TTC549 (cell line): ENCODE measurements around the gene CFAP99.

Source experiments
- FAIRE-seq: peaks from 2 replicates; lab custom pipeline; 2012; peaks lifted over from hg19 to GRCh38; lab: Jason Lieb, UNC

CFAP99 gene

DNA sequence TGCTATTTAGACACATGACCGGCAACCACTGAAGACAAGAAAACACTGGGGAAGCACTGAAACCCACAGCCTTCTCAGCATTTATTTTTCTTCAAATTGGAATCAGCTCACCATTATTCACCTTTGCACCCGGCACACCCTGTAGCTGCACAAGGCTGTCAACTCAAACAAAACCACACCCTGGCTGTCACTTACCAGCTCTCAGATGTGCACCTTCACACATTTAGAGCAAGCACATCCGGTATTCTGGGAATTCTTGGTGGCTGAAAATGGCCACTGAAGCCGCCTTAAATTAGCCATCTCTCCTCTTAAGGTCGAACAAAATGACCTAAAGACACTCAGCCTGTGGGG is 6.2 kb upstream of the CFAP99 start:
- no peak for FAIRE-seq

DNA sequence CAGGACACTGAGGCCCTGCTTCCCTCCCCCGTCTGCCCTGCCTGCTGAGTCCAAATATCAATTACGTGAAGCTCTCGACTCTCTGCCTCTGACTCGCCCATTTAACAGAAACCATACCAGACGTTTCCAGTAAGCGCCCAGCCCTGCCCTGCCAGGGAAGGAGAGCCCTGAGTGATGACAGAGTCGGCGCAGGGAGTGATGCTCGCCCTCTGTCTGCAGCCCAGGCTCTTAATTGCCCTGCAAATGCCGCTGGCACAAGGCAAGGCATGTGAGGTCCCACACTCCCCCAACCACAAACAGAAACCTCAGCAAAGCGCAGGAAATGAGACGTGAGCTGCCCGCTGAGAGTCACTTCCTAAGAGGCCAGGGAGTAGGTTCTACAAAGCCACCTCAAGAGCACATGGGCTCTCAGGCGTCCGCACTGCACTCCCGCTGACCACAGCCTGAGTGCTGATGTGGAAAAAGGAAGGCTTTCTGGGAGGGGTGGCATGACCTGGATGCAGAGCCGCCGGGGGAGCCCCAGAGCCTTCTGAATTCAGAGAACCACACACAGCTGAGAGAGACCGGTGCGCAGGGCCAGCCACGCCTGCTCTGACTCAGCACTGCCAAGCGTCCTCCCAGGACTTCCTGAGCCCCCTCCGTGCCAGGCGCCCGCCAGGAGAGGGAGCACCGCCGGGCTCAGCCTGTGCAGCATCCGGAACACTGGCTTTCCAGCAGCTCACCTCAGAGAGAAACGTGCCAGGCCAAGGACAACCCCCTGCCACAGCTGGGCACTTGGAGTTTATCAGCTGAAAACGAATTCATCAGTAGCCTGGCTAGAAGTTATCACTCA is 5.7 kb upstream of the CFAP99 start:
- no peak for FAIRE-seq

DNA sequence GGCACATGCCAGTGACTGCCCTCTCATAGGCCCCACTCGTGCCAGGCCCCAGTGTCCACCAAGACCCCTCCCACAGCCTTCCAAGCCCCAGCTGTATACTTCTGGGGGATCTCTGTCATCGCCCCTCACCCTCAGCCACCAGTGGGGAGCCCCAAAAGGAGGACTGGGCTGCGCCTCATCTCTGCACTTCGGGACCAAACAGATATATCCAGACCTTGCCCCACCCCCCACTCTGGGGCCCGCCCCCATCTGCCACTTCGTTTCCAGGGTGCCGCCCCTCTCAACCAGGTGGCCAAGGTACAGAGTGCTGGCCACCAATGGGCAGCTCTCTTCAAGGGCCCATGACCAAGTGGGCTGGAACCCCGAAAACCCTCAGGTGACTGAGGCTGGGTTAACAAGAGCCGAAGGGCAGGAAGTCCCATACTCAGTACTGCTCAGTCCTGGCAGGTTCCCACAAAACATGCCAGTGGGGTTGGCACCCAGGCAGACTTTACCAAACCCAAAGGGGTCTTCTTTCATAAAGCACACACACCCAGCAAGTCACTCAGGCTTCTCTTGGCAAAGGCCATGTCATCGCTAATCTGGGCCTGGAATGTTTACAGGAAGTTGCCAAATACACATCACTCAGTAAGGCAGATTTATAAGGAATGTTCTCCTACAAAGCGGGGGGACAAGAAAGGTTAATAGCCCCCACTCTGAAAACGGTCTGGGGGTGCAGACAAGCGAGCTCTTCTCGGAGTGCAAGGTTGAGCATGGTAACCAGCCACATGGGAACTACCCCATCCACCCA is 4.7 kb upstream of the CFAP99 start:
- no peak for FAIRE-seq

DNA sequence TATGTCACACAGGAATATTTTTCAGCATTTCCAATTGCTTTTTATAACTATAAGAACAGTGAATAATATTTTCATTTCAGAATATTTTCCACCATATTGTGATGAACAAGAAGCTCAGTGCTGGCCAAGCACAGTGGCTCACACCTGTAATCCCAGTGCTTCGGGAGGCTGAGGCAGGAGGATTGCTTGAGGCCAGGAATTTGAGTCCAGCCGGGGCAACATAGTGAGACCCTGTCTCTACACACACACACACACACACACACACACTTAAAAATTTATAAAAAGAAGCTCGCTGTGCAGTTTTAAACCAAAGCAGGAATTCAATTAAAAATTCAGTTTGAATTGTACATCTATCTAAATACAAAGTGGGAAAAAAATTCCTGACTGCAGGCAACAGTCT is 3.5 kb upstream of the CFAP99 start:
- FAIRE-seq: no peak

DNA sequence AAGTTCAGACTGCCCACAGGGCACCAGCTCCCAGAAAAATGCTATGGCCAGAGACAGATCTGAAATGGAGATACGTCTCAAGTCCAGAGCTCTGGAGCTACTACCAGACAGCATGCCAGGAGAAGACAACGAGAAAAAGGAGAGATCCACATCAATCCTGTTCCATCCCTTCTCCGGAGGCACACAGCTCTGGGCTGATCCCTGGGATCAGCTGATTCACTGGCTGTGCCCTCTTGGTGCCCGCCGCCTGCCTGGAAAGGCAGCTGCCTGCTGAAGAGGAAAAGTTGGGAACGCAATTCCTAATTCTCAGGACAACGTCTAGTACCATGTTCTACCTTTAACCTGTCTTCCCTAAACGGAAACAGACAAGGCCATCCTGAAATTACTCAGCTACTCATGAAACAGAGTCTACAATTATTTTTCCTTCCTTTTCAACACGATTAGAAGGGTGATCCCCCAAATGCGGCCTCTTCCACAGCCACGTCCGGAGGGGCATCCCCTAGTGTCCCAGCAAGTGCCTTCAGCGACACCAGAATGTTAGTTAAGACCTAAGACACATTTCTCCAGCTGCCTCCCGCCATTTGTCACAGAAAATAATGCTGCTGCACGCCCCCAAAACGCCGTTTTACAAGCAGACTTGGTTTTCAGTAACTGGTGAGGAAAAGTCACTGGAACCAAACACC is 2.7 kb upstream of the CFAP99 start:
- no peak for FAIRE-seq

DNA sequence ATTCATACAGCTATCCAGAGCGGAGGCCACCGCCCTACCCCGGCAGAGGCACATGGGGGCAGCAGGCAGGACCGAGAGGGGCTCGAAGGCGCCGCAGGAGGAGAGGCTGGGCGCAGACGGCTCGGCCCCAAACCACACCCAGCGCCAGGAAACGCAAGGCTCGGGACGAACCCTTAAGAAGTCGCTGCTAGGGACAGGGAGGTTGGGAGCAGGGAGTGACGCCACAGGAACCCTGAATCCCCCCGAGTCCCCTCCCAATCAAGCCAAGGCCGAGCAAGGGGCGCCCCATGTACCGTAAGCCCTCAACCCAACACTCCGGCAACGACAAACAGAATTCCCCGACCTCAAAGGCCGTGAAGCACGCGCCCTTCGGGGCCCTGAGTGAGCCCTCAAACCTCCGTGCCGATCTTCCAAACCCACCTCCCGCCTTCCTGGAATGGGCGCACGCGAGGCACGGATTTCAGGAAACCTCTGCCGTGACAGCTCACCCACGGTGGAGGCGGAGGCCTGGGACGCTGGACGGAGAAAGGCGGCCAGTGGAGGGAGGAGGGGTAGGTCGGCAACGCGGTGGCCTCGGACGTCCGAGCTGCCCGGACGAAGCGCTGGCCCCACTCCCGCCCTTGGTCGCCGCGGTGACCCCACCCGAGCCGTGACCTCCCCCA is 2.1 kb upstream of the CFAP99 start:
- FAIRE-seq: no peak

DNA sequence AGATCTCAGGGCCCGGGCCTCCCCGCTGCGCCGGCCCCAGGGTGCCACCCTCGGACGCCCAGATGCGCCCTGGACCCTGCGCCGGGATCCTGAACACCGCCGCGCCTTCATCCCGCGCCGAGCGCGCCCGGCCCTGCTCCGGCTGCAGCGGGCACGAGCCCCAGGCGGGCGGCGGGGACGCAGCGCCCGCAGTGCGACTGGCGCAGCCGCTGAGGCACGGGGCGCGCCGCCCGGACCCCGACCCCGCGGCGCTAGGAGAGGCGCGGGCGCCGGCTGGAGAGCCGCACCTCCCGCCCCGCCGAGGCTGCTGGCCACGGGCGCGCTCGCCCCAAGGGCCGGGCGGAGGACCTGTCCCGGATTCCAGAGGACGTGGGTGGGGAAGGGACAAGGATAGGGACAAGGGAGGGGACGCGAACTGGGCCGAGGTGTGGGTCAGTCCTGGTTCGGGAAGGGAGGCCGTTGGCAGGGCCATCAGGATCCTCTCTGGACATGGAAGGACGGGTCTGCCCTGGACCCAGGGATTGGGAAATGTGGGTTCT is 1.5 kb upstream of the CFAP99 start:
- FAIRE-seq: no peak

DNA sequence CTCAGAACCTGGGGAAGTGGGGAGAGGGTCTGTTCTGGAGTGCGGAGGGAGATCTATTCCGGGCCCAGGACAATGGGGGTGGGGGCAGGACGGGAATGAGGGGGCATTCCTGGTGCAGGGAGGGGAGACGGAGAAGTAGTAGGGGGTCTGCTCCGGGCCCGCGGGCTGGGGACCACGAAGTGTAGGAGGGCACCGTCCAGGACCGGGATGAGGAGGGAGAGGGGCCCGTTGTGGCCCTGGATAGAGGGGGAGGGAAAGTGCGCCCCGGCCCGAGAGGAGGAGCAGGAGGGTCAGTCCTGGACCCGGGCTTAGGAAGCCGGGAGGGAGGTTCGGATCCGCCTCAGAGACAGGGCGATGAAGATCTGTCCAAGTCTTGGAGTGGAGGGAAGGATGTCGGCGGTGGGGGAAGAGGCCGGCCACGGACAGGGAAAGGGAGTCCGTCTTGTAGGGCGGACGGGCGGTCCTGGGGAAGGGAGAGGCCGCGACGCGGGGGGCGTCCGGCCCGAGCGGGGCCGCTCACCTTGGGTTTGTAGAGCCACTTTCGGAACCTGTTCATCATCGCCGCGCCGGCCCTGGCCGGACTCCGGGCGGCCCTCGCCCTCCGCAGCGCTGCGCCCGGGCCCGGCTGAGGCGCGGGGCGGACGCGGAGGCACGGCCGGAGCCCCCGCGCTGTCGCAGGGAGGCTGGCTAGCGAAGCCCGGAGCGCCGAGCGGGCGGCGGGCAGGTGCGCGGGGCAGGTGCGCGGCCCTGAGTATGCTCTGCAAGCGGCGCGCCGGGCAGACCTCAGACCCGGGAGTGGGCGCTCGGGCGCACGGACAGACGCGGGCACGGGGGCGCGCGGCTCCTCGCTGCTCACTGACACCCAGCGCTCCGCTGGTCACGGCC is 748 bp upstream of the CFAP99 start, which contains the start of gene ZFYVE28:
Gene ZFYVE28 (minus strand): TSS at position 881 of the 885 bp plus-strand sequence. CDS start 322 bp downstream, at position 559.
- no peak for FAIRE-seq

DNA sequence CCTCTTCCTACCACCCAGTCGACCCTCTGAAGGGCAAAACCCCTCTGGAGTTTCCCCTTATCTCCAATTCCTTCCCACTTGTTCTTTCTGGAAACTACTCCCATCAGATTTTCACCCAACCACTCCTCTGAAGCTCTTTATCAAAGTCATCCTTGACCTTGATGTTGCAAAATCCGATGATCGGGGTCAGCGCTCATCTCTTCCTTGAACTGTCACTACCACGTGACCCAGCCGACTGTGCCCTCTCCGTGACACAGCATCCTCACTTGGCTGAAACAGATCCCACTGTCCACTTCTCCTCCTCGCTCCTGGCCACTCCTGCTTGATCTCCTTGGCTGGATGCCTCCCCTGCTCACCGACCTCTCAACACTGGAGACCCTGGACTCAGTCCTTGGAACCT is 1.1 kb downstream of the CFAP99 start:
- no peak for FAIRE-seq

DNA sequence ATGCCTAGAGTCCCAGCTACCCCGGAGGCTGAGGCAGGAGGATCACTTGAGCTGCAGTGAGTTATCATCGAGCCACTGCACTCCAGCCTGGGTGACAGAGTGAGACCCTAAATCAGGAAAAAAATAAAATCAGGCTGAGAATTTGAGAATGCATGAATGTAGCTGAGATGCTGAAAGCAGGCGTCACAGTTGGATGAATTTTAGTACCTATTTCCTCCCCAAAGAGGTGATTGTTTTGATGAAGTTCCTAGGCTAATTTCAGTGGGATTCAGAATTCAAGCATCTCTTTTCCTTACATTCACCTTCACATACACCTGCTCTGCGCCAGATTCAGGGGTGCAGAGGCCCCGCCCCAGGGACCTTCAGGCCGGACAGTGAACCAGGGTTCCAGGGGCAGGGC is 3.2 kb downstream of the CFAP99 start:
- FAIRE-seq: no peak

DNA sequence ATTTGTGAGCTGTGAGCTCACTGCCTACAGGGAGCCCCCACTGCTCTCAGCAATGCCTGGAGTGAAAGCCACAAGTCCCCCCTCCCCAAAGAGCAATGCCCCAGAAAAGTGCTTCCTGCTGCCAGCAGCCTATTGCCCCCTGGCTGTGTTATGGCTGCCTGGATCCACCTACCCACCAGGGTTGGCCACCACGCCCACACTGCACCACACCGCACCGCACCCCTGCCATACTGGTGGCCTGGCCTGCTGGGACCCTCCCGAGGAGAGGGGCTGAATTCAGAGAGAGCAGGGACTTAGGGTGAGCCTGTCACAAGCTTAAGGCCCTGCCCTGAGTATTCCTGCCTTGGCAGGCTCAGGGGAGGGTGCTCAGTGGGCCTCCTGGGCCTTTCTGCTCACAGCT is 4.3 kb downstream of the CFAP99 start:
- no peak for FAIRE-seq

DNA sequence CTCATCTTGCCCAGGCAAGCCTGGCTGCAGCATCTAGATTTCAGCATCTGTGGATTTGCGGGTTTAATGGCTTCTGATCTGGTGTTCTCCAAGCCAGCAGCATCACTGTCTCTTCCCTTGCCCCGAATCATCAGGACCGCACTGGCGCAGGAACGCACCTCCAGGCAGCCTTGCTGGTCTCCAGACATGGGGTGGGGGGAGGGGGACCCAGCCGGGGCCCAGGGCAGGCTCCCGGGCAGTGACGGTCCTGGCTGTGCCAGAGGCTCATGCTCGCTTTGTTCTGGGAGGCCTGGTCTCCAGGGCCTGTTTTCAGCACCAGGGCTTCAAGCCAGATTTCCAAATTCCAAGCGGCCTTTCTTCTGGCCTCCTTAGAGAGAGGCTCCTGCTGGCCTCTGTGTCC is 4.9 kb downstream of the CFAP99 start:
- no peak for FAIRE-seq

DNA sequence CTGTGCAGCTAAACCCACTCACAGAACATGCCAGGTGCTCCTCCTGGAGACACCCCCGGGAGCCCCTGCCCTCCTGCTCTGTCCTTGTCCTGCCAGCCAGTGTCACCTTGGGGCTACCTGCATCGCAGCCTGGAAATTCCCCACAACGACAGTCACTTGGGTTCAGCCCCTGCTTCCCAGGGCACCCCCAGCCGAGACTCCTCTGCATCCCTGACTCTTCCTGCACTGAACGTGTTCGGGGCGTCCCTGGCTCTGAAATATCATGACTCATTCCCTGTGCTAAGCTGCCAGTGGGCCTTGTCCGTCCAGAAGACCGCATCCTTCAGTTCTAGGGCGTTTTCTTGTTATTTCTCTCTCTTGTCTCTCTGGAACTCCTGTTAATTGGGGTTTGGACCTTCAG is 5.8 kb downstream of the CFAP99 start:
- FAIRE-seq: no peak

DNA sequence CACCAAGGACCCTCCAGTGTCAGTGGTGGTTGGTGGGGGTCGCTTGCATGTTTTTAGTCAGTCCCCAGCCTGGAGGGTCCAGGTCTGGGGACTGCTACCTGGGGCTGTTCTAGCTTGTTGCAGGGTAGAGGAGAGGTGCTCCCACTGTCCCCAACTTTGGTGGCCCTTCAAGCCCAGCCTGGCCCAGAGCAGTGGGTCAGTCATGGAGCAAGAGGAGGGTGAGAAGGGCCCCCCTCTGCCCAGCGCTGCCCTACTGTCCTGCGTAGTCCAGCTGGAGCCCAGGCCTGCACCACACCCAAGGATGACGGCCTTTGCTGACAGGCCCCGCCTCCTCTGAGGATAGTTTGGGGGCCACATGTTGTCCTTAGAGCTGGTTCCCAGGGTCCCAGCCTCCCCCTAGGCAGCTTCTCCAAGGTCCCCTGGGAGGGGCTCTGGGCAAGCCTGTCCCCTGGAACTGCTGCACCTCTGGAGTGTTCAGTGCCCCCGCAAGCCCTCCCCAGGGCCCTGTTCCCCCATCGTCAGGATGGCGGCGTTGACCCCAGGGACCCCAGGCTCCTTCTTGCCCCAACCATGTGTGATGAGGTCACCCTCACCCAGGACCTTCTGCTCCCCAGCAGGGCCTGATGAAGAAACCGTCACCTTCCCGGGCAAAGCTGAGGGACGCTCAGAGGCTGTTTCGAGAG is 6.8 kb downstream of the CFAP99 start:
- FAIRE-seq: no peak

DNA sequence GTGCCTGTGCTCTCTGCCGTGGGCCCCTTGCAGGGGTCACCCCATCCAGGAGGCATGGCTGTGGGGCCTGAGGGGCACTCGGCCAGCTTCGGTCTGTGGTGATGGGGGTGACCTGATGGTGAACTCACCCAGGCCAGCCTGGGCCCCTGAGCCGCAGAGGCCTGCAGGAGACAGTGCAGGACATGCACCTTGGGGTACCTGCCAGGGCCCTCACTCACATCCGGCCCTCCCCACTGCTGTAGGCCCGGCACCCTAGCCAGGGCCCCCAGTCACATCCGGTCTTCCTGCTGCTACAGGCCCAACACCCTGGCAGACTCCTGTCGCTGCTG is 7.3 kb downstream of the CFAP99 start:
- FAIRE-seq: no peak

DNA sequence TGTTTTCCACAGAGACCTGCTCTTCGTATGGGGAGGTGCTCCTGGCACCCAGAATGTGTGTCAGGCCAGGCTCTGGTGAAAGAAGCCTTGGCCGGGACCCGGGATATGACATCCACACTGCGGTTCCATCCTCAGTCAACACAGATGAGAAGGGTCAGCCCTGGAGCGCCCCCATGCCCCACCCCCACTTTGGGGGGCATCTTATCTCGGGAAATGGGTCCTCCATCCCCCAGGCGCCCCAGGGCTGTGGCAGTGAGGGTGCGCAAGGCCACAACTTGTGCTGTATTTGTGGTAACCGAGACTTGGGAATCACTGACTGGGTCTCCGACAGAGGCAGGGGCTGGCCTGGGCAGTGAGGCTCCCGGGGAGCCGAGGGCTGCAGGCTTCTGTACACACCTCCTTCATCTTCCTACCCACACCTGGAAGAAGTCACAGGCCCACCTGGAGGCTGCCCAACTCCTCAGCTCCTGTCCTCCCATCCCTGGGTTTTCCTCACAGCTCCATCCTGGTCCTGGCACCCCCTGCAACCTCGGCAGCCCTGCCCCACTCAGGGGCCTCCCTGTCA is 8.0 kb downstream of the CFAP99 start:
- no peak for FAIRE-seq

DNA sequence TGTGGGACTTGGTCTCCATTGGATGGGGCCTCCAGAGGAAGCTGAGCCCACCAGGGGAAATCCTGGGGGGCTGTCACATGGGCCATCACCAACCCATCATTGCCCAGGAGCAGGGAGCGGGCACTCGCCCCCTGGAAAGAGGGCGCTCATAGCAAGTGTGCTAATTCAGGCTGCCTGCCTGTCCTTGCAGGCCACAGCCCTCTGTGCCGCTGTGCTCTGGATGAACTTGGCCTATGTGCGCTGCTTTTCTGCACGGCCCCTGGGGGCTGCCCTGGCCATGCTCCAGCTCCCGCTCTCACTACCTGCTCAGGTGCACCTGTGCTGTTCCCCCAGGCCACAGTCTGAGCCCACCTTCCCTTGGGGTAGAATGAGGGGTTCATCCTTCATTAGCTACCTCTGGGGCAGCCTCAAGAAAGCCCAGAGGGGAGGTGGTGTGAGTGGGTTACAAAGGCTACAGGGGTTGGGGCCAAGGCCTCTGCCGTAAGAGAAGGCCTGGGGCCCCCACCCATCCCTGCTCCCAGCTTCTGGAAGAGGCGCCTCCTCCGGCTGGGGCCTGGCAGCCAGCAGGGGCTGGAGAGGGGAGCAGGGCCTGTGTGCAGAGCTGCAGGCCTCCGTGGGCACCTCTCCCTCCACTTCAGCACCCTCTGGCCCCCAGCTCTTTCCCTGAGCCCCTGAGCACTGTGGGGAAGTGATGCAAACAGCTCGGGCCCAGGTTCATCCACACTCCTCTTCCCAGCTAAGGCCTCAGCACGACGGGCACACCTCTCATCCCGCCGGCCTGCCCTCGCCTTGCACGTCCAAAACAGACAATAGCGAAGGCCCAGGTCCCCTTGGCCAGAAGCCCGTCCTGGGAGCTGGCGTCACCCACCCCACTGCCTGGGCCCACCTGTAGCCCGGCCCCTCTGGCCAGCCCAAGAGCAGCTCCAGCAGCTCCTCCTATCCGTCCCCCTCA is 8.9 kb downstream of the CFAP99 start:
- no peak for FAIRE-seq

DNA sequence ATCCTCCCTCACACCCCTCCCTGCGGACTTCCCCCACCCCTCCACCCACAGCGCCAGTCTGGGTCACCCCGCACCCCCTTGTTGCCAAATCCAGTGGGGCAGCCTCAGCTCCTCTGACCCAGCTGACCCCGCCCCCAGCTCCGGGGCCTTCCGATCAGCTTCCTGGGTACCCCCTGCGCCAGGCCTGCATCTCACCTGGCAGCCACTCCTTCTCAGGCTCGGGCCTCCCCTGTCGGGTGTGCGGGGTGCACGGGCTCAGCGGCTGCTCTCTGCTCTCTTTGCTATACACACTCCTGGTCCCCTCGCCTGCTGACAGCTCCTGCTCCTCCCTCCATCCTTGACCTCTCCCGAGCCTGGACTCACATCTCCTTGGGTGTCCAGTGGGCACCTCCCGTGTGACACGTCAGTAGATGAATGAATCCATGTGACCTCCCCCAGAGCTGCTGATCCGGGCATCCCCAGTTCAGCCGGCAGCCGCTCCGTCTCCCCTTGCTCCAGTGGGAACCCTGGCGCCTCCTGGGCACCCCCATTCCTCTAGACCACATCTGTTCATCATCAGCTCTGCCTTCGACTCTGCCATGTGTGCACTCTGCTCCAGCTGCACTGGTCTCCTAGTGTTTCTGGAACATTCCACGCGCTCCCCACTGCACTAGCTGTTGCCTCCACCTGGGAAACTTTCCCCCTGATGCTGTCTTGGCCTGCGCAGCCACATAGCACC is 9.9 kb downstream of the CFAP99 start:
- FAIRE-seq: no peak
